ENCODE results near the gene SLC24A5.

GRCh38 chr15:48182749-48183148 lies 62.0 kb downstream of the SLC24A5 start:
- TF ChIP-seq KAT7 (CRISPR knock-in tag; IDR thresholded peaks at IDR 0.05; ENCODE audit: borderline replicate concordance) = no peak
- TF ChIP-seq ZNF239 (CRISPR knock-in tag; IDR thresholded peaks at IDR 0.05) = no peak
- no peak for TF ChIP-seq ZNF140 (CRISPR knock-in tag; IDR thresholded peaks at IDR 0.05)

Data from K562 (cell line).